Limb (tissue), 2 donors: ENCODE measurements around the gene CPLX3.
A peak's percentile ranks its signal among the peaks of the same experiment; 100 is the strongest.

Experiments
- DNase-seq, 2 donors: peaks; one replicate each; pipeline ENCODE4 v3.0.0-alpha.2; 2016; ENCODE audit errors: extremely low spot score in 2 of 2

Gene CPLX3

GRCh38 chr15:74869726-74870407 lies 43.4 kb downstream of the CPLX3 start:
- peak in 1 of 2 donors; percentile 38 for DNase-seq

GRCh38 chr15:74870436-74871215 lies 44.2 kb downstream of the CPLX3 start:
- no peak for DNase-seq

- no peak for DNase-seq
Observed at GRCh38 chr15:74872702-74873035, 46.2 kb downstream of the CPLX3 start.

GRCh38 chr15:74873036-74873755 lies 46.8 kb downstream of the CPLX3 start, which contains the start of gene SCAMP2:
SCAMP2 (minus strand) TSS chr15:74873365; CDS start chr15:74873255, 110 bp downstream.
- DNase-seq, result peak; percentile 96 to 97

- DNase-seq, result no peak
Observed at GRCh38 chr15:74873756-74874424, 47.5 kb downstream of the CPLX3 start.

- no peak for DNase-seq
Observed at GRCh38 chr15:74878273-74878672, 51.8 kb downstream of the CPLX3 start.
